Tibial artery (tissue), 4 donors: ENCODE measurements around the gene AP4S1.

ENCODE experiments used
- DNase-seq, 2 donors: peaks; one replicate each; pipeline ENCODE4 v3.0.0-alpha.2; 2019
- H3K27ac ChIP-seq, 2 donors: fragments of 200-600 bp; sonication (generic) in 1 of 2; 1 replicate in 1 of 2; 2 replicates in 1 of 2; pipeline ENCODE4 v1.5.1; 2018 to 2019; ENCODE audit warnings: mild to moderate bottlenecking in 1 of 2
- H3K27me3 ChIP-seq, 2 donors: fragments of 200-600 bp; sonication (generic) in 1 of 2; one replicate each; pipeline versions ENCODE4 v1.5.1 to v1.6.0; 2016 to 2019
- H3K36me3 ChIP-seq, 3 donors: fragments of 200-600 bp; sonication (generic) in 2 of 3; one replicate each; pipeline ENCODE4 v1.5.1; 2016 to 2019; ENCODE audit warnings: mild to moderate bottlenecking in 2 of 3
- H3K4me1 ChIP-seq, 4 donors: fragments of 200-600 bp; sonication (generic) in 2 of 4; 1 replicate in 3 of 4; 2 replicates in 1 of 4; pipeline ENCODE4 v1.5.1; 2016 to 2019
- H3K4me3 ChIP-seq, 2 donors: fragments of 200-600 bp; sonication (generic) in 1 of 2; 1 replicate in 1 of 2; 2 replicates in 1 of 2; pipeline ENCODE4 v1.5.1; 2018 to 2019; ENCODE audit warnings: mild to moderate bottlenecking in 2 of 2
- H3K9me3 ChIP-seq, 3 donors: fragments of 200-600 bp; sonication (generic) in 1 of 3; one replicate each; pipeline ENCODE4 v1.5.1; 2016 to 2019
- CTCF ChIP-seq, 2 experiments: fragments of 200-600 bp in 1 of 2; fragments of 450-650 bp in 1 of 2; IDR thresholded peaks; one replicate each; pipeline ENCODE4 v1.5.1; 2017 to 2019; ENCODE audit warnings: antibody characterized with exemption in 2 of 2, mild to moderate bottlenecking in 1 of 2, moderate library complexity in 1 of 2
- intact Hi-C: fragments of 100-400 bp; cut with DNase I; formaldehyde crosslinking; loops from one replicate; pipeline ENCODE4 v1.15.0; 2023; ENCODE audit warnings: low total_unique reads

The AP4S1 gene

GRCh38 chr14:30994681-30995620 is 30.5 kb upstream of the AP4S1 start:
- DNase-seq = no peak
- H3K36me3 ChIP-seq = peaks cover 0 to 14% (median 9%) of the 10 kb centered on the region in 3 donors
- TF ChIP-seq CTCF (IDR thresholded peaks at IDR 0.05) = no peak
- peaks cover 0 to 46% (median 17%) of the 10 kb centered on the region in 4 donors for H3K4me1 ChIP-seq
- intact Hi-C loops = no loop called here
- peaks cover 0 to 9% (median 8%) of the 10 kb centered on the region in 3 donors for H3K9me3 ChIP-seq
- no peaks in the 10 kb centered on the region for H3K27me3 ChIP-seq
- no peak overlapping the region for H3K4me3 ChIP-seq
- H3K27ac ChIP-seq = peak overlapping the region in 1 of 2 donors; percentile 2

- no peak overlapping the region for H3K4me3 ChIP-seq
- H3K27ac ChIP-seq = peak overlapping the region in 1 of 2 donors; percentile 2
These were observed 29.8 kb upstream of the AP4S1 start for GRCh38 chr14:30995689-30996088.

GRCh38 chr14:30996892-30997659 is 28.4 kb upstream of the AP4S1 start:
- no peak for TF ChIP-seq CTCF (IDR thresholded peaks at IDR 0.05)
- peaks cover 0 to 9% (median 8%) of the 10 kb centered on the region in 3 donors for H3K9me3 ChIP-seq
- no peaks in the 10 kb centered on the region for H3K27me3 ChIP-seq
- H3K27ac ChIP-seq = no peak overlapping the region
- DNase-seq = no peak
- peaks cover 0 to 14% (median 9%) of the 10 kb centered on the region in 3 donors for H3K36me3 ChIP-seq
- no peak overlapping the region for H3K4me3 ChIP-seq
- intact Hi-C loops = no loop called here
- peaks cover 0 to 47% (median 18%) of the 10 kb centered on the region in 4 donors for H3K4me1 ChIP-seq

More at GRCh38 chr14:30995689-30996088, 29.8 kb upstream of the AP4S1 start:
- intact Hi-C loops = no loop called here
- no peak for TF ChIP-seq CTCF (IDR thresholded peaks at IDR 0.05)
- DNase-seq = no peak
- H3K27me3 ChIP-seq = no peaks in the 10 kb centered on the region
- peaks cover 0 to 9% (median 8%) of the 10 kb centered on the region in 3 donors for H3K9me3 ChIP-seq
- H3K4me1 ChIP-seq = peaks cover 0 to 51% (median 17%) of the 10 kb centered on the region in 4 donors
- peaks cover 0 to 14% (median 9%) of the 10 kb centered on the region in 3 donors for H3K36me3 ChIP-seq

- Histone ChIP-seq H3K9me3 (peaks cover 0 to 9% (median 8%) of the 10 kb centered on the region in 3 donors), H3K4me1 (peaks cover 0 to 45% (median 18%) of the 10 kb centered on the region in 4 donors), H3K36me3 (peaks cover 0 to 14% (median 14%) of the 10 kb centered on the region in 3 donors), H3K4me3 (no peak overlapping the region), H3K27ac (no peak overlapping the region), H3K27me3 (no peaks in the 10 kb centered on the region)
- TF ChIP-seq CTCF (IDR thresholded peaks at IDR 0.05) = no peak
- no peak for DNase-seq
- intact Hi-C loops = no loop called here
These were observed 27.2 kb upstream of the AP4S1 start for GRCh38 chr14:30998100-30998706.

GRCh38 chr14:30999038-30999773 is 26.2 kb upstream of the AP4S1 start:
- Histone ChIP-seq H3K4me3 (no peak overlapping the region), H3K36me3 (peaks cover 0 to 14% (median 14%) of the 10 kb centered on the region in 3 donors), H3K27me3 (no peaks in the 10 kb centered on the region), H3K27ac (no peak overlapping the region), H3K4me1 (peaks cover 0 to 38% (median 15%) of the 10 kb centered on the region in 4 donors), H3K9me3 (peaks cover 0 to 9% (median 8%) of the 10 kb centered on the region in 3 donors)
- intact Hi-C loops = no loop called here
- no peak for TF ChIP-seq CTCF (IDR thresholded peaks at IDR 0.05)
- DNase-seq = no peak
